Measurements from ENCODE around the gene C1orf50.

DNA sequence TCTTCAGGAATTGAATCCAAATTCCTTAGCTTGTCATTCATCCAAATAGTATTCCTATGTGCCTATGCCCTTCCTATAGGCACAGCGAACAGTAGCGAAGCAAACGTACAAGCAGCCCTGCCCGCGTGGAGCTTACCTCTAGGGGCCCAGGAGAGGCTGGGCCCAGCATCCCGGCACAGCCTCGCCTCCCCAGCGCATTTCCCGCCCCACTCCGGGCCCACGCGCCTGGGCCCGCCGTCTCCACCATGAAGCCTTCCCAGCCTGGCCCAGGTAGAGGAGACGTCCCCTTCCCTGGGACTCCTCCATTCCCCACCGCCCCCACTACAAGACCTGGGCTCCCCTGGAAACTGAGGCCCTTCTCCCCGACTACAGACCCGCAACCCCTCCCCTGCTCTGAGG, 17.5 kb downstream of the C1orf50 start:
- TF ChIP-seq CHD1 (IDR thresholded peaks at IDR 0.05; ENCODE audit: low read depth, low read length), result no peak
- TF ChIP-seq CTCF (conservative IDR thresholded peaks at IDR 0.05; ENCODE audit: low read depth, low read length), result no peak
- no peak for TF ChIP-seq MAZ (IDR thresholded peaks at IDR 0.05; ENCODE audit: borderline replicate concordance, low read depth, low read length)
- no peak for TF ChIP-seq POLR2A (IDR thresholded peaks at IDR 0.05; ENCODE audit: low read depth, low read length)
- no peak for TF ChIP-seq CEBPB (IDR thresholded peaks at IDR 0.05; ENCODE audit: low read depth, low read length)
- no peak for TF ChIP-seq MAFK (IDR thresholded peaks at IDR 0.05; ENCODE audit: low read depth, low read length)
- no peak for TF ChIP-seq MXI1 (IDR thresholded peaks at IDR 0.05; ENCODE audit: borderline replicate concordance, low read depth, low read length)
- TF ChIP-seq BHLHE40 (IDR thresholded peaks at IDR 0.05; ENCODE audit: low read depth, low read length), result no peak
- no peak for TF ChIP-seq RFX5 (IDR thresholded peaks at IDR 0.05; ENCODE audit: low read depth, low read length)
- no peak for TF ChIP-seq NFE2L2 (IDR thresholded peaks at IDR 0.05; ENCODE audit: low read depth, low read length)
